Pancreas (tissue), 10 donors: ENCODE data around the gene ANGPTL2. TPM values are rescaled to one million over a fixed set of nuclear protein-coding genes. Genes with fewer than 3 reads are reported as not detected.
A peak's percentile ranks its signal among the peaks of the same experiment; 100 is the strongest.

Experiments
- ATAC-seq, 4 donors: fragments of 200-7000 bp; cut with Tn5 transposase; one replicate each; pipeline versions ENCODE4 v1.8.0 to v1.9.1; 2020; ENCODE audit warnings: mild to moderate bottlenecking in 4 of 4, moderate library complexity in 4 of 4
- DNase-seq, 6 donors: peaks; one replicate each; pipeline ENCODE4 v3.0.0-alpha.2; 2020
- FAIRE-seq: peaks from 2 replicates; lab custom pipeline; 2012; peaks lifted over from hg19 to GRCh38; lab: Jason Lieb, UNC
- H3K27ac ChIP-seq, 4 donors: fragments of 200-600 bp; sonication (generic); 1 replicate in 3 of 4; 2 replicates in 1 of 4; pipeline versions ENCODE4 v1.5.0 to v1.8.0; 2020
- H3K27me3 ChIP-seq, 4 donors: fragments of 200-600 bp; one replicate each; pipeline ENCODE4 v1.8.0; 2021
- H3K36me3 ChIP-seq, 3 donors: fragments of 200-600 bp; sonication (generic) in 1 of 3; one replicate each; pipeline versions ENCODE4 v1.5.0 to v1.8.0; 2020 to 2021
- H3K4me1 ChIP-seq, 3 donors: fragments of 200-600 bp; one replicate each; pipeline ENCODE4 v1.8.0; 2021
- H3K4me3 ChIP-seq, 4 donors: fragments of 200-600 bp; sonication (generic) in 2 of 4; one replicate each; pipeline versions ENCODE4 v1.5.0 to v1.8.0; 2020 to 2021
- H3K9me3 ChIP-seq, 4 donors: fragments of 200-600 bp; one replicate each; pipeline ENCODE4 v1.8.0; 2021
- CTCF ChIP-seq, 4 donors: fragments of 200-600 bp; sonication (generic) in 3 of 4; IDR thresholded peaks; one replicate each; pipeline versions ENCODE4 v1.5.0 to v1.8.0; 2021; ENCODE audit warnings: antibody characterized with exemption in 4 of 4
- WGBS, 2 donors: extraction: QIAGEN DNeasy Blood & Tissue Kit; methylation state at CpG; one replicate each; pipeline ENCODE4 v1.1.7; 2013; 5-methylcytosine and 5-hydroxymethylcytosine counted together
- intact Hi-C, 3 donors: fragments of 100-400 bp; cut with DNase I; formaldehyde crosslinking; loops; one replicate each; pipeline versions ENCODE4 v1.11.1 to v1.14.2; 2022
- polyA plus RNA-seq, 2 donors: library from polyadenylated mRNA; stranded (reverse); fragments of 200-250 nt; gene quantifications; one replicate each; pipeline ENCODE4 v1.2.3, GENCODE V29; 2013
- total RNA-seq, 6 donors: library from RNA; stranded (reverse); fragmentation: NEBNext Ultra II Directional in 4 of 6; extraction: Animal tissue kit (Norgen Biotek cat#: 25700) in 4 of 6; gene quantifications; one replicate each; pipeline versions ENCODE4 v1.2.1 to v1.2.4, GENCODE V29; 2021 to 2023
- donor health status: healthy with polysubstance abuse.
- donor health status: DM: no; HTN: no; CAD: no; lungs with moderate emphysema.
- donor health status: DM: no; HTN: no; CAD: no.
- donor health status: control.
- donor health status: control.
- donor health status: Bipolar disorder and iron deficiency.
- donor health status: DM: yes; HTN: yes; CAD: no.
- donor health status: DM: no; HTN: no; CAD: no.
- donor health status: DM: no; HTN: no; CAD: no.
- donor health status: DM: yes; HTN: yes; CAD: no.

Gene ANGPTL2
- total and polyA plus RNA-seq, 8 donors = 1.2 to 4.6 (median 2.3) TPM

- Histone ChIP-seq H3K4me3 (no peak overlapping the region), H3K36me3 (no peaks in the 10 kb centered on the region), H3K9me3 (no peaks in the 10 kb centered on the region), H3K27me3 (no peaks in the 10 kb centered on the region), H3K27ac (no peak overlapping the region), H3K4me1 (peaks cover 0 to 1% (median 0%) of the 10 kb centered on the region in 3 donors)
- 92 to 95% methylated on average over 4 of the region's 4 CpGs for WGBS, 2 donors
- DNase-seq (no peak), FAIRE-seq (no peak), ATAC-seq (no peak)
- intact Hi-C loops = no loop called here
- TF ChIP-seq CTCF (IDR thresholded peaks at IDR 0.05) = no peak
These were observed 4.6 kb downstream of the ANGPTL2 start for GRCh38 chr9:127117801-127118200.

- ATAC-seq = no peak
- Histone ChIP-seq H3K27ac (no peak overlapping the region), H3K4me1 (no peaks in the 10 kb centered on the region), H3K36me3 (no peaks in the 10 kb centered on the region), H3K4me3 (no peak overlapping the region), H3K27me3 (no peaks in the 10 kb centered on the region), H3K9me3 (no peaks in the 10 kb centered on the region)
- no peak for FAIRE-seq
- peak in 1 of 6 donors; percentile 14 for DNase-seq
- 76 to 87% methylated on average over 2 of the region's 2 CpGs for WGBS, 2 donors
- intact Hi-C loops = no loop called here
- no peak for TF ChIP-seq CTCF (IDR thresholded peaks at IDR 0.05)
These were observed 5.5 kb downstream of the ANGPTL2 start for GRCh38 chr9:127116957-127117356.

- Histone ChIP-seq H3K9me3 (no peaks in the 10 kb centered on the region), H3K4me1 (no peaks in the 10 kb centered on the region), H3K27ac (no peak overlapping the region), H3K27me3 (no peaks in the 10 kb centered on the region), H3K4me3 (no peak overlapping the region), H3K36me3 (no peaks in the 10 kb centered on the region)
- no peak for TF ChIP-seq CTCF (IDR thresholded peaks at IDR 0.05)
- DNase-seq (no peak), ATAC-seq (no peak), FAIRE-seq (no peak)
- 87 to 92% methylated on average over 6 of the region's 6 CpGs for WGBS, 2 donors
- intact Hi-C loops = no loop called here
These were observed 6.2 kb downstream of the ANGPTL2 start for GRCh38 chr9:127116088-127116726.

GRCh38 chr9:127114606-127115005, 7.8 kb downstream of the ANGPTL2 start:
- ATAC-seq (no peak), DNase-seq (no peak), FAIRE-seq (no peak)
- Histone ChIP-seq H3K27me3 (no peaks in the 10 kb centered on the region), H3K9me3 (no peaks in the 10 kb centered on the region), H3K4me1 (no peaks in the 10 kb centered on the region), H3K36me3 (no peaks in the 10 kb centered on the region), H3K4me3 (no peak overlapping the region), H3K27ac (no peak overlapping the region)
- intact Hi-C loops = no loop called here
- WGBS, 2 donors = 92 to 94% methylated on average over 5 of the region's 5 CpGs
- no peak for TF ChIP-seq CTCF (IDR thresholded peaks at IDR 0.05)

GRCh38 chr9:127113191-127113972, 9.1 kb downstream of the ANGPTL2 start:
- 77 to 79% methylated on average over 10 of the region's 10 CpGs for WGBS, 2 donors
- ATAC-seq (no peak), FAIRE-seq (no peak)

More at GRCh38 chr9:127113191-127113972, 9.1 kb downstream of the ANGPTL2 start:
- no peak for TF ChIP-seq CTCF (IDR thresholded peaks at IDR 0.05)
- Histone ChIP-seq H3K27me3 (no peaks in the 10 kb centered on the region), H3K4me1 (no peaks in the 10 kb centered on the region), H3K9me3 (no peaks in the 10 kb centered on the region), H3K27ac (no peak overlapping the region), H3K4me3 (no peak overlapping the region), H3K36me3 (no peaks in the 10 kb centered on the region)
- intact Hi-C loops = no loop called here
- no peak for DNase-seq
